Activated B cell treated with CpG ODN at 0.5 μM for 24 hours (primary cell): ENCODE data around the gene TBC1D3B. TPM values are rescaled to one million over a fixed set of nuclear protein-coding genes. Genes with fewer than 3 reads are reported as not detected.

Experiments
- ATAC-seq: fragments of 200-7000 bp; cut with Tn5 transposase; one replicate; pipeline ENCODE4 v1.10.0; 2021; ENCODE audit warnings: low read depth, mild to moderate bottlenecking, moderate library complexity
- CTCF ChIA-PET: fragments of 350-600 bp; sonication (Branson Sonifier 250); formaldehyde crosslinking; loops from one replicate; lab custom pipeline; 2021; ENCODE audit warnings: antibody characterized with exemption; lab: Charles Lee
- POLR2A ChIA-PET: fragments of 350-600 bp; sonication (Branson Sonifier 250); formaldehyde crosslinking; loops from one replicate; lab custom pipeline; 2021; ENCODE audit warnings: antibody characterized with exemption; lab: Charles Lee
- DNase-seq: peaks from one replicate; pipeline ENCODE4 v3.0.0; 2022
- H3K27ac Mint-ChIP-seq: one replicate; pipeline ENCODE4 v1.8.0; 2020; ENCODE audit warnings: mixed read lengths
- H3K27me3 Mint-ChIP-seq: one replicate; pipeline ENCODE4 v1.8.0; 2021; ENCODE audit warnings: mixed read lengths
- H3K36me3 Mint-ChIP-seq: one replicate; pipeline ENCODE4 v1.8.0; 2021; ENCODE audit warnings: low read depth, mixed read lengths
- H3K4me1 Mint-ChIP-seq: one replicate; pipeline ENCODE4 v1.8.0; 2021; ENCODE audit warnings: mixed read lengths
- H3K4me3 Mint-ChIP-seq: one replicate; pipeline ENCODE4 v1.8.0; 2020; ENCODE audit warnings: mild to moderate bottlenecking, mixed read lengths
- H3K9me3 Mint-ChIP-seq: one replicate; pipeline ENCODE4 v1.8.0; 2020; ENCODE audit warnings: mixed read lengths
- intact Hi-C: fragments of 100-400 bp; cut with micrococcal nuclease; formaldehyde crosslinking; loops from one replicate; pipeline ENCODE4 v1.15.1; 2024
- total RNA-seq: library from RNA; stranded (reverse); gene quantifications from 2 replicates; pipeline ENCODE4 v1.2.3, GENCODE V29; 2022
- TF ChIP-seq, protein P1 (sequence below): fragments of 200-600 bp; IDR thresholded peaks from one replicate; pipeline ENCODE4 v1.8.0; 2022; ENCODE audit warnings: antibody characterized with exemption, mild to moderate bottlenecking

Gene TBC1D3B
- total RNA-seq, 1 donor from 2014 or later: 12.8 TPM

- Mint-ChIP-seq H3K4me1 (peaks cover 41% of the 10 kb centered on the region), H3K27me3 (no peaks in the 10 kb centered on the region), H3K4me3 (no peak overlapping the region), H3K36me3 (peaks cover 2% of the 10 kb centered on the region), H3K27ac (no peak overlapping the region), H3K9me3 (peaks cover 3% of the 10 kb centered on the region)
- TF ChIP-seq, protein P1, sequence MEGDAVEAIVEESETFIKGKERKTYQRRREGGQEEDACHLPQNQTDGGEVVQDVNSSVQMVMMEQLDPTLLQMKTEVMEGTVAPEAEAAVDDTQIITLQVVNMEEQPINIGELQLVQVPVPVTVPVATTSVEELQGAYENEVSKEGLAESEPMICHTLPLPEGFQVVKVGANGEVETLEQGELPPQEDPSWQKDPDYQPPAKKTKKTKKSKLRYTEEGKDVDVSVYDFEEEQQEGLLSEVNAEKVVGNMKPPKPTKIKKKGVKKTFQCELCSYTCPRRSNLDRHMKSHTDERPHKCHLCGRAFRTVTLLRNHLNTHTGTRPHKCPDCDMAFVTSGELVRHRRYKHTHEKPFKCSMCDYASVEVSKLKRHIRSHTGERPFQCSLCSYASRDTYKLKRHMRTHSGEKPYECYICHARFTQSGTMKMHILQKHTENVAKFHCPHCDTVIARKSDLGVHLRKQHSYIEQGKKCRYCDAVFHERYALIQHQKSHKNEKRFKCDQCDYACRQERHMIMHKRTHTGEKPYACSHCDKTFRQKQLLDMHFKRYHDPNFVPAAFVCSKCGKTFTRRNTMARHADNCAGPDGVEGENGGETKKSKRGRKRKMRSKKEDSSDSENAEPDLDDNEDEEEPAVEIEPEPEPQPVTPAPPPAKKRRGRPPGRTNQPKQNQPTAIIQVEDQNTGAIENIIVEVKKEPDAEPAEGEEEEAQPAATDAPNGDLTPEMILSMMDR: no peak
- no peak for ATAC-seq
- intact Hi-C loops: no loop called here
- DNase-seq: no peak
- ChIA-PET POLR2A (interaction anchor here (1.3 kb wide), 1 partner anchor 10 kb away, joined by 3 read pairs; no protein-coding TSS in a partner anchor), CTCF (interaction anchor here (0.9 to 11.8 kb wide), 6 partner anchors 9 to 340 kb away, joined by 3 to 481 read pairs (median 4); partner anchors contain the start of gene CCL16)
Measured at GRCh38 chr17:36142806-36143205, 33.6 kb downstream of the TBC1D3B start.

DNA sequence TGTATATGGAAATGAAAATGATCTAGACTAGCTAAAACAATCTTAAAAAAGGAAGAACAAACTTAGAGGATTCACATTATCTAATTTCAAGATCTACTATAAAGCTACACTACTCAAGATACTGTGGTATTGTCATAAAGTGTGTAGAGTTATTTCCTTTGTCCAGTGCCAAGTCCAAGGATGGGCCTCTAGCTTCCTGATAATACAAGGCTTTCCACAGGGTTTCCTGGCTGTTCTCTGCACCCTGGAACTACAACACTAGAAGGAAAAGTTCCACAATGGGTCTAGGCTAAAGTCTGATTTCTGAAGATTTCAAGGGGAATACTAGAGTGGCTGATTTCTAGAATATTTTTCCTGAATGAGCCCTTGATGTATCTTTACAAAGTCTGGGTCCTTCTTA lies 34.2 kb downstream of the TBC1D3B start:
- H3K36me3 Mint-ChIP-seq: peaks cover 2% of the 10 kb centered on the region
- H3K27ac Mint-ChIP-seq: no peak overlapping the region
- H3K4me1 Mint-ChIP-seq: peaks cover 39% of the 10 kb centered on the region
- CTCF ChIA-PET: interaction anchor here (0.9 to 11.8 kb wide), 4 partner anchors 9 to 341 kb away, joined by 3 to 481 read pairs (median 4); partner anchors contain the start of gene CCL16
- no peak for DNase-seq
- POLR2A ChIA-PET: no interaction called here
- H3K9me3 Mint-ChIP-seq: peaks cover 5% of the 10 kb centered on the region
- no peak overlapping the region for H3K4me3 Mint-ChIP-seq
- H3K27me3 Mint-ChIP-seq: no peaks in the 10 kb centered on the region
- intact Hi-C loops: no loop called here
- ATAC-seq: no peak
- TF ChIP-seq, protein P1: no peak

GRCh38 chr17:36136439-36136838 lies 40.0 kb downstream of the TBC1D3B start:
- H3K4me1 Mint-ChIP-seq: peaks cover 69% of the 10 kb centered on the region
- ChIA-PET CTCF (interaction anchor here (0.6 to 2.0 kb wide), 4 partner anchors 13 to 1048 kb away, joined by 3 to 8 read pairs (median 4); no protein-coding TSS in a partner anchor), POLR2A (interaction anchor here (1.7 kb wide), 1 partner anchor 9 kb away, joined by 6 read pairs; no protein-coding TSS in a partner anchor)
- no peak overlapping the region for H3K4me3 Mint-ChIP-seq
- TF ChIP-seq, protein P1: no peak
- no peaks in the 10 kb centered on the region for H3K27me3 Mint-ChIP-seq
- peaks cover 2% of the 10 kb centered on the region for H3K36me3 Mint-ChIP-seq
- H3K9me3 Mint-ChIP-seq: peaks cover 9% of the 10 kb centered on the region
- H3K27ac Mint-ChIP-seq: peak overlapping the region; percentile 5
- DNase-seq (no peak), ATAC-seq (no peak)
- intact Hi-C loops: no loop called here

- H3K27ac Mint-ChIP-seq: peak overlapping the region; percentile 5
- ATAC-seq (no peak), DNase-seq (no peak)
- ChIA-PET POLR2A (interaction anchor here (1.7 kb wide), 1 partner anchor 9 kb away, joined by 6 read pairs; no protein-coding TSS in a partner anchor), CTCF (interaction anchor here (0.6 to 2.0 kb wide), 3 partner anchors 13 to 1049 kb away, joined by 3 to 8 read pairs (median 4); no protein-coding TSS in a partner anchor)
- peak overlapping the region; percentile 2 for H3K4me3 Mint-ChIP-seq
- intact Hi-C loops: no loop called here
- TF ChIP-seq, protein P1: no peak
- peaks cover 9% of the 10 kb centered on the region for H3K9me3 Mint-ChIP-seq
- peaks cover 68% of the 10 kb centered on the region for H3K4me1 Mint-ChIP-seq
- peaks cover 2% of the 10 kb centered on the region for H3K36me3 Mint-ChIP-seq
- no peaks in the 10 kb centered on the region for H3K27me3 Mint-ChIP-seq
Measured at GRCh38 chr17:36136036-36136435, 40.4 kb downstream of the TBC1D3B start.

- Mint-ChIP-seq H3K27ac (peak overlapping the region; percentile 47), H3K36me3 (peaks cover 2% of the 10 kb centered on the region), H3K4me1 (peaks cover 74% of the 10 kb centered on the region), H3K9me3 (peaks cover 9% of the 10 kb centered on the region), H3K4me3 (peak overlapping the region; percentile 21), H3K27me3 (no peaks in the 10 kb centered on the region)
- intact Hi-C loops: no loop called here
- ATAC-seq (no peak), DNase-seq (no peak)
- POLR2A ChIA-PET: interaction anchor here (1.7 kb wide), 1 partner anchor 8 kb away, joined by 6 read pairs; no protein-coding TSS in a partner anchor
- CTCF ChIA-PET: interaction anchor here (1.0 to 2.0 kb wide), 2 partner anchors 13 to 159 kb away, joined by 4 to 8 read pairs; no protein-coding TSS in a partner anchor
- TF ChIP-seq, protein P1: no peak
Measured at GRCh38 chr17:36135465-36135864, 41.0 kb downstream of the TBC1D3B start.
